K562 (cell line): Measurements from ENCODE around the gene SEC61A2. TPM values are rescaled to one million over a fixed set of nuclear protein-coding genes. Genes with fewer than 3 reads are reported as not detected.

Experiments
- BHLHE40 ChIP-seq: IDR thresholded peaks from 2 replicates; pipeline ENCODE4 v1.6.1; 2011; ENCODE audit warnings: low read length, improper control_type of control experiment
- FOXJ3 ChIP-seq: sonication (generic); formaldehyde crosslinking; IDR thresholded peaks from 2 replicates; pipeline ENCODE4 v1.4.0; 2020; ENCODE audit warnings: mild to moderate bottlenecking, missing genetic modification reagents
- ILF3 ChIP-seq: fragments of 450-650 bp; IDR thresholded peaks from 2 replicates; pipeline ENCODE4 v1.6.1; 2018; ENCODE audit warnings: antibody characterized with exemption, mild to moderate bottlenecking, moderate library complexity, borderline replicate concordance
- NFIC ChIP-seq: fragments of 450-650 bp; IDR thresholded peaks from 2 replicates; pipeline ENCODE4 v1.6.1; 2017; ENCODE audit warnings: mild to moderate bottlenecking, inconsistent platforms
- POLR2AphosphoS5 ChIP-seq: IDR thresholded peaks from 2 replicates; pipeline ENCODE4 v1.6.1; 2011; ENCODE audit warnings: mild to moderate bottlenecking, low read depth, low read length, moderate library complexity; ENCODE audit not compliant: control insufficient read depth, insufficient read depth
- PPARD ChIP-seq: fragments of 250-450 bp; sonication (Bioruptor Pico); IDR thresholded peaks from 2 replicates; pipeline ENCODE4 v1.8.0; 2022; ENCODE audit warnings: inconsistent platforms, mild to moderate bottlenecking, moderate library complexity
- PURB ChIP-seq: sonication (generic); formaldehyde crosslinking; IDR thresholded peaks from 2 replicates; pipeline ENCODE4 v1.9.0; 2021; ENCODE audit warnings: low read depth, mild to moderate bottlenecking, missing genetic modification reagents
- RBM14 ChIP-seq: fragments of 200-400 bp; formaldehyde crosslinking; IDR thresholded peaks from 2 replicates; pipeline ENCODE4 v1.6.1; 2018; ENCODE audit warnings: low read depth, mild to moderate bottlenecking, low read length, moderate library complexity, borderline replicate concordance; ENCODE audit not compliant: insufficient read depth
- SREBF1 ChIP-seq: fragments of 150-350 bp; IDR thresholded peaks from 2 replicates; pipeline ENCODE4 v1.6.1; 2014; ENCODE audit warnings: antibody characterized with exemption, low read depth, low read length, borderline replicate concordance
- TAF1 ChIP-seq: IDR thresholded peaks from 2 replicates; pipeline ENCODE4 v1.6.1; 2011; ENCODE audit warnings: mild to moderate bottlenecking, low read length, moderate library complexity; ENCODE audit not compliant: insufficient read depth, control insufficient read depth, severe bottlenecking; ENCODE audit errors: extremely low read depth
- ZFP30 ChIP-seq: fragments of 250-450 bp; sonication (Bioruptor Pico); IDR thresholded peaks from 2 replicates; pipeline ENCODE4 v1.8.0; 2022; ENCODE audit warnings: moderate library complexity, mild to moderate bottlenecking, inconsistent platforms, borderline replicate concordance
- ZNF239 ChIP-seq: fragments of 250-450 bp; sonication (Bioruptor Pico); IDR thresholded peaks from 2 replicates; pipeline ENCODE4 v1.4.0; 2020; ENCODE audit warnings: mild to moderate bottlenecking
- polyA plus RNA-seq, 8 experiments: library from polyadenylated mRNA; depleted of rRNA in 4 of 8; stranded (reverse) in 5 of 8; unstranded in 3 of 8; fragments of >200 nt; fragmentation: Nextera tagmentation in 2 of 8; fragmentation: Illumina TruSeq in 1 of 8; extraction: Ambion mirVana in 2 of 8; extraction: Trizol in 1 of 8; gene quantifications; 2 replicates each; pipeline versions ENCODE4 v1.2.1 to v1.2.3, GENCODE V29; 2011 to 2014; ENCODE audit warnings: inconsistent platforms in 1 of 8, missing spikeins in 1 of 8
- total RNA-seq, 7 experiments: library from RNA; depleted of rRNA in 6 of 7; stranded (reverse); fragments of >200 nt in 6 of 7; fragmentation: Illumina TruSeq in 2 of 7; extraction: Trizol in 2 of 7; gene quantifications; 2 replicates each; pipeline versions ENCODE4 v1.2.1 to v1.2.3, GENCODE V29; 2011 to 2021; ENCODE audit warnings: low replicate concordance in 1 of 7
- TF ChIP-seq, protein P1 (sequence below): fragments of 450-650 bp; IDR thresholded peaks from 2 replicates; pipeline ENCODE4 v1.6.1; 2016; ENCODE audit warnings: antibody characterized with exemption
- TF ChIP-seq, protein P2 (sequence below), 2 experiments: fragments of 450-650 bp; IDR thresholded peaks; 2 replicates each; pipeline ENCODE4 v1.6.1; 2016
- TF ChIP-seq, protein P3 (sequence below): sonication (generic); formaldehyde crosslinking; IDR thresholded peaks from 2 replicates; pipeline ENCODE4 v1.8.1; 2023; ENCODE audit warnings: missing genetic modification reagents, mild to moderate bottlenecking, borderline replicate concordance

Gene SEC61A2
- total and polyA plus RNA-seq, 9 of the 15 experiments (the other 6 are each of a cell fraction or from before 2014, with no cell fraction given) = 1.2 to 9.7 (median 3.9) TPM

DNA sequence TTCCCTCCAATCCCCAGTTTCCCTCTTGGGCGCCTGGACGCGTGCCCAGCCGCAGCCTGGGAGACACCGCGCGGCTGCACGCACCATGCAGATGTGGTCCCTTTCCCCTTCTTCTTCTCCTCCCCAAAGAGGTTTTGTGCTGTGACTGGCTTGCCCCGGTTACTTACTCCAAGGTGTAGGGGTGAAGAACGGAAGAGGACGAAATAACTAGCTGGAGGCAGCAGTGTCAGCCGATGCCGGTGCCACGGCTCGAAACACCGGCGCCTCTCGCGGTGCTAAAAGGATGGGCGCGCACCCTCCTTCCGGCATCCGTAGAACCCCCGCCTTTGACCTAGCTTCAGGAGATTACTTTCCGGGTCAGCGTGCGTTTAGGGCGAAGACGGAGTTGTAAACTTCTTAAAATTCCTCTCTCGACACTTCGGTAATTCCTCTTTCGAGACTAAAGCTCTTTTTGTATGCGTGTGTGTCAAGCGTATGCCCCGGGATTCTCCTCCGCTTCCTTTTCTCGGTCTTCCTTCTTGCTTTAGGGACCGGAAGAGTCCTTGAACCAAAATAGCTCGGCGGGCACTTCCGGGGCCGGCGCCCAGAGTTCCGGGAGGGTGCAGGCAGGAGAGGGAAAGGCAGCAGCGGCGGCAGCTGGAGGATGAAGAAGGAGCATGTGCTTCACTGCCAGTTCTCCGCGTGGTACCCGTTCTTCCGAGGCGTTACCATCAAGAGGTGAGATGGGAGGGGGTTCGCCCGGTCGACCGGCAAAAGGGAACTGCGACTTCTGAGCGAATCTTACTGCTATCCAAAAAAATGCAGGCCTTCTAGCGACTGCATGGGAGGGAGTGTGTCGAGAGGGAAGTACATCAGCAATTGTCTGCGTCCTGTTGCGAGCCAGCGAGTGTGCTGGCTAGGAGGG is 66.4 kb downstream of the SEC61A2 start, which contains the start of the genes CDC123 and NUDT5 (continued):
- TF ChIP-seq, protein P1, sequence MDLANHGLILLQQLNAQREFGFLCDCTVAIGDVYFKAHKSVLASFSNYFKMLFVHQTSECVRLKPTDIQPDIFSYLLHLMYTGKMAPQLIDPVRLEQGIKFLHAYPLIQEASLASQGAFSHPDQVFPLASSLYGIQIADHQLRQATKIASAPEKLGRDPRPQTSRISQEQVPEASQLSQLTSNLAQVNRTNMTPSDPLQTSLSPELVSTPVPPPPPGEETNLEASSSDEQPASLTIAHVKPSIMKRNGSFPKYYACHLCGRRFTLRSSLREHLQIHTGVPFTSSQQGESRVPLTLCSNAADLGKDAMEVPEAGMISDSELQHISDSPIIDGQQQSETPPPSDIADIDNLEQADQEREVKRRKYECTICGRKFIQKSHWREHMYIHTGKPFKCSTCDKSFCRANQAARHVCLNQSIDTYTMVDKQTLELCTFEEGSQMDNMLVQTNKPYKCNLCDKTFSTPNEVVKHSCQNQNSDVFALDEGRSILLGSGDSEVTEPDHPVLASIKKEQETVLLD = no peak
- TF ChIP-seq BHLHE40 = no peak
- TF ChIP-seq, protein P2, sequence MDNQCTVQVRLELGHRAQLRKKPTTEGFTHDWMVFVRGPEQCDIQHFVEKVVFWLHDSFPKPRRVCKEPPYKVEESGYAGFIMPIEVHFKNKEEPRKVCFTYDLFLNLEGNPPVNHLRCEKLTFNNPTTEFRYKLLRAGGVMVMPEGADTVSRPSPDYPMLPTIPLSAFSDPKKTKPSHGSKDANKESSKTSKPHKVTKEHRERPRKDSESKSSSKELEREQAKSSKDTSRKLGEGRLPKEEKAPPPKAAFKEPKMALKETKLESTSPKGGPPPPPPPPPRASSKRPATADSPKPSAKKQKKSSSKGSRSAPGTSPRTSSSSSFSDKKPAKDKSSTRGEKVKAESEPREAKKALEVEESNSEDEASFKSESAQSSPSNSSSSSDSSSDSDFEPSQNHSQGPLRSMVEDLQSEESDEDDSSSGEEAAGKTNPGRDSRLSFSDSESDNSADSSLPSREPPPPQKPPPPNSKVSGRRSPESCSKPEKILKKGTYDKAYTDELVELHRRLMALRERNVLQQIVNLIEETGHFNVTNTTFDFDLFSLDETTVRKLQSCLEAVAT (IDR thresholded peaks at IDR 0.05) = no peak; a peak in 1 of 4 replicates
- TF ChIP-seq PPARD (CRISPR knock-in tag) = no peak
- peak; percentile 87 for TF ChIP-seq NFIC
- TF ChIP-seq TAF1 = peak; percentile 92
- no peak for TF ChIP-seq RBM14
- peak; percentile 69 for TF ChIP-seq POLR2AphosphoS5
- no peak for TF ChIP-seq ZNF239 (CRISPR knock-in tag)
- TF ChIP-seq SREBF1 = no peak
- TF ChIP-seq PURB (CRISPR knock-in tag) = no peak
- no peak for TF ChIP-seq ZFP30 (CRISPR knock-in tag)
- TF ChIP-seq, protein P3, sequence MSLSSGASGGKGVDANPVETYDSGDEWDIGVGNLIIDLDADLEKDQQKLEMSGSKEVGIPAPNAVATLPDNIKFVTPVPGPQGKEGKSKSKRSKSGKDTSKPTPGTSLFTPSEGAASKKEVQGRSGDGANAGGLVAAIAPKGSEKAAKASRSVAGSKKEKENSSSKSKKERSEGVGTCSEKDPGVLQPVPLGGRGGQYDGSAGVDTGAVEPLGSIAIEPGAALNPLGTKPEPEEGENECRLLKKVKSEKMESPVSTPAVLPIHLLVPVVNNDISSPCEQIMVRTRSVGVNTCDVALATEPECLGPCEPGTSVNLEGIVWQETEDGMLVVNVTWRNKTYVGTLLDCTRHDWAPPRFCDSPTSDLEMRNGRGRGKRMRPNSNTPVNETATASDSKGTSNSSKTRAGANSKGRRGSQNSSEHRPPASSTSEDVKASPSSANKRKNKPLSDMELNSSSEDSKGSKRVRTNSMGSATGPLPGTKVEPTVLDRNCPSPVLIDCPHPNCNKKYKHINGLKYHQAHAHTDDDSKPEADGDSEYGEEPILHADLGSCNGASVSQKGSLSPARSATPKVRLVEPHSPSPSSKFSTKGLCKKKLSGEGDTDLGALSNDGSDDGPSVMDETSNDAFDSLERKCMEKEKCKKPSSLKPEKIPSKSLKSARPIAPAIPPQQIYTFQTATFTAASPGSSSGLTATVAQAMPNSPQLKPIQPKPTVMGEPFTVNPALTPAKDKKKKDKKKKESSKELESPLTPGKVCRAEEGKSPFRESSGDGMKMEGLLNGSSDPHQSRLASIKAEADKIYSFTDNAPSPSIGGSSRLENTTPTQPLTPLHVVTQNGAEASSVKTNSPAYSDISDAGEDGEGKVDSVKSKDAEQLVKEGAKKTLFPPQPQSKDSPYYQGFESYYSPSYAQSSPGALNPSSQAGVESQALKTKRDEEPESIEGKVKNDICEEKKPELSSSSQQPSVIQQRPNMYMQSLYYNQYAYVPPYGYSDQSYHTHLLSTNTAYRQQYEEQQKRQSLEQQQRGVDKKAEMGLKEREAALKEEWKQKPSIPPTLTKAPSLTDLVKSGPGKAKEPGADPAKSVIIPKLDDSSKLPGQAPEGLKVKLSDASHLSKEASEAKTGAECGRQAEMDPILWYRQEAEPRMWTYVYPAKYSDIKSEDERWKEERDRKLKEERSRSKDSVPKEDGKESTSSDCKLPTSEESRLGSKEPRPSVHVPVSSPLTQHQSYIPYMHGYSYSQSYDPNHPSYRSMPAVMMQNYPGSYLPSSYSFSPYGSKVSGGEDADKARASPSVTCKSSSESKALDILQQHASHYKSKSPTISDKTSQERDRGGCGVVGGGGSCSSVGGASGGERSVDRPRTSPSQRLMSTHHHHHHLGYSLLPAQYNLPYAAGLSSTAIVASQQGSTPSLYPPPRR (CRISPR knock-in tag) = no peak
- TF ChIP-seq ILF3 = no peak
- TF ChIP-seq FOXJ3 = no peak
